OCI-LY7 (cell line): ENCODE measurements around the gene CTSC. TPM values are rescaled to one million over a fixed set of nuclear protein-coding genes. Genes with fewer than 3 reads are reported as not detected.

Experiments
- BruUV-seq: library from RNA; stranded (reverse); fragments of 400-500 nt; replicated peaks from 2 replicates; lab custom pipeline; 2021; lab: Mats Ljungman, UMichigan
- CTCF ChIA-PET: fragments of 300-600 bp; sonication (Branson Sonifier 250); formaldehyde crosslinking; loops from one replicate; lab custom pipeline; 2022; ENCODE audit warnings: antibody characterized with exemption; ENCODE audit not compliant: unreplicated experiment; lab: Charles Lee
- POLR2A ChIA-PET: fragments of 300-600 bp; sonication (Branson Sonifier 250); formaldehyde crosslinking; loops from one replicate; lab custom pipeline; 2022; ENCODE audit warnings: antibody characterized with exemption; lab: Charles Lee
- DNase-seq: peaks from one replicate; pipeline ENCODE4 v3.0.0-alpha.2; 2015; ENCODE audit warnings: low spot score
- H2AFZ ChIP-seq: fragments of 200-600 bp; sonication (generic), shearing (Covaris generic); 2 replicates; pipeline ENCODE4 v1.6.1; 2014; ENCODE audit warnings: mild to moderate bottlenecking, antibody characterized with exemption, low read length, moderate library complexity
- H3K27ac ChIP-seq: fragments of 200-600 bp; sonication (generic); 2 replicates; pipeline ENCODE4 v1.5.1; 2014; ENCODE audit warnings: mixed run types, low read depth, mild to moderate bottlenecking, moderate library complexity, low read length, inconsistent platforms; ENCODE audit not compliant: poor library complexity, severe bottlenecking
- H3K36me3 ChIP-seq: fragments of 200-600 bp; sonication (generic); 2 replicates; pipeline ENCODE4 v1.6.1; 2014; ENCODE audit warnings: mild to moderate bottlenecking, antibody characterized with exemption, low read length, moderate library complexity, mixed read lengths; ENCODE audit not compliant: insufficient read depth
- H3K4me1 ChIP-seq: fragments of 200-600 bp; sonication (generic); 2 replicates; pipeline ENCODE4 v1.5.1; 2014; ENCODE audit warnings: mild to moderate bottlenecking, low read length; ENCODE audit not compliant: insufficient read depth, poor library complexity, severe bottlenecking
- H3K4me2 ChIP-seq: fragments of 200-600 bp; sonication (generic); 2 replicates; pipeline ENCODE4 v1.6.1; 2014; ENCODE audit warnings: mild to moderate bottlenecking, low read length
- H3K4me3 ChIP-seq: fragments of 200-600 bp; sonication (generic); 2 replicates; pipeline ENCODE4 v1.5.1; 2014; ENCODE audit warnings: mild to moderate bottlenecking, low read depth, low read length; ENCODE audit not compliant: poor library complexity, severe bottlenecking
- H3K79me2 ChIP-seq: fragments of 200-600 bp; sonication (generic); 2 replicates; pipeline ENCODE4 v1.6.1; 2016; ENCODE audit warnings: low read depth, mild to moderate bottlenecking, low read length, moderate library complexity, mixed read lengths; ENCODE audit not compliant: insufficient read depth
- H3K9me2 ChIP-seq: fragments of 200-600 bp; sonication (generic); 2 replicates; pipeline ENCODE4 v1.6.1; 2016; ENCODE audit warnings: mild to moderate bottlenecking, low read length, mixed read lengths; ENCODE audit not compliant: insufficient read depth
- H3K9me3 ChIP-seq: fragments of 200-600 bp; sonication (generic); 2 replicates; pipeline ENCODE4 v1.6.1; 2014; ENCODE audit warnings: mild to moderate bottlenecking, mixed run types, low read length, mixed read lengths
- H4K20me1 ChIP-seq: fragments of 200-600 bp; sonication (generic); 2 replicates; pipeline ENCODE4 v1.6.1; 2014; ENCODE audit warnings: mild to moderate bottlenecking, antibody characterized with exemption, low read length, moderate library complexity, mixed read lengths; ENCODE audit not compliant: insufficient read depth
- EZH2phosphoT487 ChIP-seq: fragments of 200-600 bp; sonication (generic); IDR thresholded peaks from 2 replicates; pipeline ENCODE4 v1.6.1; 2018; ENCODE audit warnings: low read depth, borderline replicate concordance, mild to moderate bottlenecking, mixed run types, antibody characterized with exemption, low read length, moderate library complexity, mixed read lengths
- intact Hi-C: fragments of 100-400 bp; cut with micrococcal nuclease; formaldehyde crosslinking; loops from one replicate; pipeline ENCODE4 v1.10.0; 2022; ENCODE audit not compliant: unreplicated experiment
- total RNA-seq, 2 experiments: library from RNA; depleted of rRNA in 1 of 2; stranded (reverse); fragments of >200 nt in 1 of 2; shearing (Covaris generic) in 1 of 2; gene quantifications; 2 replicates each; pipeline ENCODE4 v1.2.3, GENCODE V29; 2014 to 2022
- TF ChIP-seq, protein P1 (sequence below): fragments of 200-600 bp; sonication (generic); conservative IDR thresholded peaks from 2 replicates; pipeline ENCODE4 v1.5.1; 2014; ENCODE audit warnings: mild to moderate bottlenecking, antibody characterized with exemption, low read length, moderate library complexity, mixed read lengths

The CTSC gene
- total RNA-seq, 2 experiments from 2014 or later, result 60.5 to 90.3 TPM

DNA sequence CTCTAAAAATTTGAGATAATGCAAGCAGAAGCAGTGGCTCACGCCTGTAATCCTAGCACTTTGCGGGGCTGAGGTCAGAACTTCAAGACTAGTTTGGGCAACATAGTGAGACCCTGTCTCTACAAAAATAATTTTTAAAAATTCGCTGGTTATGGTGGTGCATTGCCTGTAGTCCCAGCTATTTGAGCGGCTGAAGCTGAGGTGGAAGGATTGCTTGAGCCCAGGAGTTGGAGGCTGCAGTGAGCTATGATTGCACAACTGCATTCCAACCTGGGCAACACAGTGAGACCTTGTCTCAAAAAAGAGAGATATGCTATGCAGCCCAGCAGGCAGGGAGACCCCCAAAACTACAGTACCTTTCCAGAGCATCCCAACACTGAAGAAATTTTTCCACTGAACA, 2.3 kb downstream of the CTSC start:
- no peak for DNase-seq
- Histone ChIP-seq H3K27ac (no peak overlapping the region), H3K36me3 (peaks cover 56% of the 10 kb centered on the region), H3K79me2 (peaks cover 62% of the 10 kb centered on the region), H2AFZ (no peak overlapping the region), H3K4me2 (peak overlapping the region; percentile 87), H3K4me1 (peaks cover 38% of the 10 kb centered on the region), H3K9me3 (no peaks in the 10 kb centered on the region; the same call in 1 of the 2 replicates), H3K4me3 (peak overlapping the region; percentile 92), H4K20me1 (peaks cover 5% of the 10 kb centered on the region; the same call in 1 of the 2 replicates), H3K9me2 (no peaks in the 10 kb centered on the region)
- no peak for TF ChIP-seq EZH2phosphoT487
- intact Hi-C loops, result loop anchor here (5.0 to 10.0 kb wide), 5 partner anchors 507 to 1298 kb away; partner anchors contain the start of gene TMEM135
- ChIA-PET POLR2A (interaction anchor here (1.1 to 4.1 kb wide), 3 partner anchors 8 to 12 kb away, joined by 3 to 25 read pairs (median 3); no protein-coding TSS in a partner anchor), CTCF (no interaction called here)
- no TSS peak for BruUV-seq

DNA sequence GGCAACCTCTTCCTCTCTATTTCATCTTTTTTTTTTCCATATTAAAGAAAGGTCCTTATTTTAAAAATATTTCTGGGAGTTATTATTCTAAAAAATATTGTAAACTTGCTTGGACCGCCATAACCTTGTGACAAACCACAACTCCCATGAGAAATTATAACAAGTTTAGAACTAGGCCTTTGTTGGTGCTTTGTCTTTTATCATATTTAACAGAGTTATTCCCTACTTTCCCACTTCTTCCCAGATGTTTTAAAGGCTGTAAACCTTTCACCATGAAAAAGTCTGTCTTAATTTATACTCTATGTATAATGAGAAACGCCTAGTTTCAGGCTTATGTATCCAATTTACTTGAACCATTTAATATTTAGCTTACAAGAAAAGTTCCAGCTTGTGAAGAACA, 3.7 kb downstream of the CTSC start:
- TF ChIP-seq, protein P1, sequence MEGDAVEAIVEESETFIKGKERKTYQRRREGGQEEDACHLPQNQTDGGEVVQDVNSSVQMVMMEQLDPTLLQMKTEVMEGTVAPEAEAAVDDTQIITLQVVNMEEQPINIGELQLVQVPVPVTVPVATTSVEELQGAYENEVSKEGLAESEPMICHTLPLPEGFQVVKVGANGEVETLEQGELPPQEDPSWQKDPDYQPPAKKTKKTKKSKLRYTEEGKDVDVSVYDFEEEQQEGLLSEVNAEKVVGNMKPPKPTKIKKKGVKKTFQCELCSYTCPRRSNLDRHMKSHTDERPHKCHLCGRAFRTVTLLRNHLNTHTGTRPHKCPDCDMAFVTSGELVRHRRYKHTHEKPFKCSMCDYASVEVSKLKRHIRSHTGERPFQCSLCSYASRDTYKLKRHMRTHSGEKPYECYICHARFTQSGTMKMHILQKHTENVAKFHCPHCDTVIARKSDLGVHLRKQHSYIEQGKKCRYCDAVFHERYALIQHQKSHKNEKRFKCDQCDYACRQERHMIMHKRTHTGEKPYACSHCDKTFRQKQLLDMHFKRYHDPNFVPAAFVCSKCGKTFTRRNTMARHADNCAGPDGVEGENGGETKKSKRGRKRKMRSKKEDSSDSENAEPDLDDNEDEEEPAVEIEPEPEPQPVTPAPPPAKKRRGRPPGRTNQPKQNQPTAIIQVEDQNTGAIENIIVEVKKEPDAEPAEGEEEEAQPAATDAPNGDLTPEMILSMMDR, result no peak
- no peak for TF ChIP-seq EZH2phosphoT487
- peak overlapping the region; percentile 87 for H3K4me2 ChIP-seq
- no peaks in the 10 kb centered on the region for H3K9me2 ChIP-seq
- intact Hi-C loops, result loop anchor here (10.0 kb wide), 1 partner anchor 1029 kb away; no protein-coding TSS in a partner anchor
- peaks cover 74% of the 10 kb centered on the region for H3K79me2 ChIP-seq
- ChIA-PET CTCF (no interaction called here), POLR2A (no interaction called here)
- peaks cover 35% of the 10 kb centered on the region for H3K4me1 ChIP-seq
- BruUV-seq, result no TSS peak
- no peak overlapping the region for H3K27ac ChIP-seq
- DNase-seq, result no peak
- peaks cover 71% of the 10 kb centered on the region for H3K36me3 ChIP-seq
- H3K4me3 ChIP-seq, result peak overlapping the region; percentile 92
- no peaks in the 10 kb centered on the region; the same call in 1 of the 2 replicates for H3K9me3 ChIP-seq
- H4K20me1 ChIP-seq, result peaks cover 5% of the 10 kb centered on the region; the same call in 1 of the 2 replicates
- no peak overlapping the region for H2AFZ ChIP-seq

DNA sequence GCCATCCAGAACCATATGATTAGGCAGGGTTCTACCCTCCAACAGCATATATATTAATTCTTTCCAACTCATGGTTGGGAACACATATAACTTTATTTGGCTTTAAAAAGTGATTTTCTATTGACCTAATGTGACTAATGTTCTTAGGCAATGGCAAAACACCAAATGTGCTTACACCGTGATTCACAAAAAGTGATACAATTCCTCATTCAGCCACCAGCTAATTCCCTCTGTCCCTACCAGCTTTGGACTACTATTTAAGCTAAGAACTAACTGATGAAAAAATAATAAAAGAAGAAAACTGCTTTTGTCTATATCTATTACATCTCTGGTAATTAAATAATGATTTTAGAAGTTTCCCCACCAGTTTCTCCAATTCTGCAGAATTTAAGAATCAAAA, 4.7 kb downstream of the CTSC start:
- no peak overlapping the region for H2AFZ ChIP-seq
- no peak overlapping the region for H3K4me2 ChIP-seq
- H3K79me2 ChIP-seq, result peaks cover 84% of the 10 kb centered on the region
- peaks cover 81% of the 10 kb centered on the region for H3K36me3 ChIP-seq
- H3K4me3 ChIP-seq, result no peak overlapping the region
- no peaks in the 10 kb centered on the region for H3K9me2 ChIP-seq
- H3K9me3 ChIP-seq, result no peaks in the 10 kb centered on the region; the same call in 1 of the 2 replicates
- DNase-seq, result no peak
- intact Hi-C loops, result loop anchor here (10.0 kb wide), 1 partner anchor 1028 kb away; no protein-coding TSS in a partner anchor
- peaks cover 38% of the 10 kb centered on the region for H3K4me1 ChIP-seq
- no peak for TF ChIP-seq EZH2phosphoT487
- TF ChIP-seq, protein P1, result no peak
- H3K27ac ChIP-seq, result no peak overlapping the region
- CTCF ChIA-PET, result no interaction called here
- POLR2A ChIA-PET, result interaction anchor here (0.6 kb wide), 1 partner anchor 361 kb away, joined by 4 read pairs; no protein-coding TSS in a partner anchor
- no TSS peak for BruUV-seq
- peaks cover 11% of the 10 kb centered on the region; the same call in 1 of the 2 replicates for H4K20me1 ChIP-seq
